ENCODE measurements around the gene KIRREL3.

- no peak for TF ChIP-seq CTCF (IDR thresholded peaks at IDR 0.05)
- no peak for TF ChIP-seq BHLHE40 (IDR thresholded peaks at IDR 0.05; ENCODE audit: low read depth, low read length)
- no peak for TF ChIP-seq RCOR1 (IDR thresholded peaks at IDR 0.05; ENCODE audit: low read depth, low read length)
- TF ChIP-seq POLR2A (IDR thresholded peaks at IDR 0.05; ENCODE audit: low read length): no peak
- no peak for TF ChIP-seq CHD2 (IDR thresholded peaks at IDR 0.05; ENCODE audit: low read length, partially characterized antibody)
- no peak for TF ChIP-seq ESRRA (IDR thresholded peaks at IDR 0.05; ENCODE audit: borderline replicate concordance, low read length)
- TF ChIP-seq NR3C1 (IDR thresholded peaks at IDR 0.05): no peak
- no peak for TF ChIP-seq RFX5 (IDR thresholded peaks at IDR 0.05)
- no peak for TF ChIP-seq HOXA7 (CRISPR knock-in tag; IDR thresholded peaks at IDR 0.05)
- no peak for TF ChIP-seq POLR2AphosphoS2 (conservative IDR thresholded peaks at IDR 0.05; ENCODE audit: low read length)
- TF ChIP-seq FOSL2 (IDR thresholded peaks at IDR 0.05): no peak
- TF ChIP-seq FOSL2 (CRISPR knock-in tag; IDR thresholded peaks at IDR 0.05): no peak
- no peak for TF ChIP-seq SMC3 (IDR thresholded peaks at IDR 0.05)
- no peak for TF ChIP-seq ZNF302 (CRISPR knock-in tag; IDR thresholded peaks at IDR 0.05)
- no peak for TF ChIP-seq MYC (IDR thresholded peaks at IDR 0.05; ENCODE audit: borderline replicate concordance, low read length)
Measured at GRCh38 chr11:126543691-126544090, 456.9 kb downstream of the KIRREL3 start.

All from A549 (cell line).